ENCODE data around the gene CLDN19.

GRCh38 chr1:42769811-42770210 is 29.8 kb upstream of the CLDN19 start:
- TF ChIP-seq, protein P1, sequence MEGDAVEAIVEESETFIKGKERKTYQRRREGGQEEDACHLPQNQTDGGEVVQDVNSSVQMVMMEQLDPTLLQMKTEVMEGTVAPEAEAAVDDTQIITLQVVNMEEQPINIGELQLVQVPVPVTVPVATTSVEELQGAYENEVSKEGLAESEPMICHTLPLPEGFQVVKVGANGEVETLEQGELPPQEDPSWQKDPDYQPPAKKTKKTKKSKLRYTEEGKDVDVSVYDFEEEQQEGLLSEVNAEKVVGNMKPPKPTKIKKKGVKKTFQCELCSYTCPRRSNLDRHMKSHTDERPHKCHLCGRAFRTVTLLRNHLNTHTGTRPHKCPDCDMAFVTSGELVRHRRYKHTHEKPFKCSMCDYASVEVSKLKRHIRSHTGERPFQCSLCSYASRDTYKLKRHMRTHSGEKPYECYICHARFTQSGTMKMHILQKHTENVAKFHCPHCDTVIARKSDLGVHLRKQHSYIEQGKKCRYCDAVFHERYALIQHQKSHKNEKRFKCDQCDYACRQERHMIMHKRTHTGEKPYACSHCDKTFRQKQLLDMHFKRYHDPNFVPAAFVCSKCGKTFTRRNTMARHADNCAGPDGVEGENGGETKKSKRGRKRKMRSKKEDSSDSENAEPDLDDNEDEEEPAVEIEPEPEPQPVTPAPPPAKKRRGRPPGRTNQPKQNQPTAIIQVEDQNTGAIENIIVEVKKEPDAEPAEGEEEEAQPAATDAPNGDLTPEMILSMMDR (conservative IDR thresholded peaks at IDR 0.05; ENCODE audit: low read length) = no peak
- no peak for TF ChIP-seq EZH2phosphoT487 (IDR thresholded peaks at IDR 0.05; ENCODE audit: borderline replicate concordance)
